GM19351 (cell line): ENCODE results near the gene MAP2K5.

Experiments
- ATAC-seq: cut with Tn5 transposase; IDR thresholded peaks from one replicate; pipeline ENCODE4 v1.9.1; 2021; ENCODE audit warnings: mild to moderate bottlenecking, moderate library complexity; ENCODE audit not compliant: unreplicated experiment

The MAP2K5 gene

DNA sequence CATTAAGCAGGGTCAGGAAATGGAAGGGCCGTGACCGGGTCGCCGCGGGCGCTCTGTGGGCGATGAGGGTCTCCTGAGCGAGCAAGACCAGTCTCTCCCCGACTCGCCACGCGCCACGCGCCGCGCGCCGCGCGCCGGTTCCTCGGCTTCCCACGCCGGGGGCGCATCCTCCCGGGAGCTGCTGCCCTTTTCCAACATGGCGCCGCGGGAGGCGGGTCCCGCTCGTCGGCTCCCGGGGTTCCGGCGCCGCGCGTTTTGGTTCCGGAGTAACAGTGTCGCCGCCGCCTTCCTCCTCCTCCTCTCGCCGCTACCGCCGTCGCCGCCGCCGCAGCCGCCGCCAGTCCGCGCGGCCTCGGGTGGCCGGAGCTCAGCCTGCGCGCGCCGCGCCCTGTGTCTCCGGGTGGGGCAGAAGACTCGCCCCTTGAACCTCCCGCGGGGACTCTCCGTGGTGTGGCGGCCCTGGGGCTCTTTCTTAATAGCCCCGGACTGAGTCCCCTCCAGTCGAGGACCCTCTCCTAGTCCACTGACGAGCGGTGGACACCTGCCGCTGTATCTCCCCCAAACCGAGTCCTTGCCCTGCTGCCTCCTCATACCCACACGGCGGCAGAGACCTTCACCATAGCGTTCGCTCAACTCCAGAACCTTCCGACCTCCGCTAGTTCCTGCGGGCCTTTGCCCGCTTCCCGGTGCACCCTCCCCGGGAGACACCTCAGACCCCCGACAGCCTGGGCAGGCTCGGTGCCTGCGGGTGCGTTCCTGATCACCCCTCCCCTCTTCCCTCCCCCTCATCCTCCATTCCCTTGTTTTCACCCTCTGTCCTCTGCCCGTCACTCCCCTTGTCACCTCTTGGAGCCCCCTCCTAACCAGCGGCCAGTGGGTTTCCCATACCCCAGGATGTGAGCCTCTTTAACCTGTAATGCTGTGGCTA, at the start of gene MAP2K5:
Gene MAP2K5 (plus strand): TSS at position 284 of the 928 bp plus-strand sequence. CDS start 633 bp downstream, at position 917.
- no peak for ATAC-seq

- ATAC-seq: no peak
These were observed 46.9 kb upstream of the MAP2K5 start for GRCh38 chr15:67495585-67495984.

DNA sequence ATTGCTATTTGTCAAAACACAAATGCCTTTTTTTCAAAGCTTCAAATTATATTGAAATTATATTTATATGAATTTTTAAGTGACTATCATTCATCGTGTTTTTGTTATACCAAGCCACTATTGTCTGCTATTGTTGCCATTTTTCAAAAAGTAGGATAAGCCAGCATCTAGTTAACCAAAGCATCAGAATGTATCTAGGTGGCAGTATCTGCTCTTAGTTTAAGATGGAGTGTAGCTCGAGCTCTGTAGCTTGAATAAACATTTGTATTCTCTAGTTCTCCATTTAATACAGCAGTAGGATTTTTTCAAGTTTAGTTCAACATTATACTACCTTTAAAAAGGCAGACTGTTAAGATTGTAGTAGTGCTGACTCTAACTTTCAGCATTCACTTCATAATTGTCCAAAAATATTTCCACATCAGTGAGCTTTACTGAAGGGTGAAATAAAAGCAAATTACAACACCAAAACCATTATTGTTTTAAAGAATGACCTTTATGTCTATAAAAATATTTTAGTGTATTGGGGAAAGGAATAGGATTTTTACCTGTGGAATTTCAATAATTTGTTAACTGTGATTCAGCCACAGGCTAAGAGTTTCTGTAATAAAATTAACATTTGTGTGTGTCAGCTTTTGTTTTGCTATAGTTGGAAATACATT, 41.2 kb upstream of the MAP2K5 start:
- ATAC-seq: no peak

GRCh38 chr15:67501836-67502461, 40.6 kb upstream of the MAP2K5 start:
- no peak for ATAC-seq

GRCh38 chr15:67504056-67504455, 38.4 kb upstream of the MAP2K5 start:
- ATAC-seq: no peak

DNA sequence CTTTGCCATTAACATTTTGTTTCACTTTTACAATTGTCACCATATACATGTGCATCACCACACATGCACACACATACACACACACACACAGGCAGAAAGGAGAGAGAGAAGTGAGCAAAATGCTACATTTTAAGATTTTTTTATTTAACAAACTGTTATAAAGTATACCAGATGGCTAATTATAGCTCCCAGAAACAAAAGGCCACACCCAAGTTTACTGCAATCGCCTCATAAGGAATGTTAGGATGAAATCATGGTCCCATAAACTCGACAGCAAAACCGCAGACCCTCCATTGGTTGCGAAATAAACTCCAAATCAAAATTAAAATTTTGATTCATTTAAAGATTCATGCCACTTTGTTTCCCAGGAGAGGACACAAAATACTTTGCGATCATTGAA, 37.7 kb upstream of the MAP2K5 start:
- no peak for ATAC-seq

DNA sequence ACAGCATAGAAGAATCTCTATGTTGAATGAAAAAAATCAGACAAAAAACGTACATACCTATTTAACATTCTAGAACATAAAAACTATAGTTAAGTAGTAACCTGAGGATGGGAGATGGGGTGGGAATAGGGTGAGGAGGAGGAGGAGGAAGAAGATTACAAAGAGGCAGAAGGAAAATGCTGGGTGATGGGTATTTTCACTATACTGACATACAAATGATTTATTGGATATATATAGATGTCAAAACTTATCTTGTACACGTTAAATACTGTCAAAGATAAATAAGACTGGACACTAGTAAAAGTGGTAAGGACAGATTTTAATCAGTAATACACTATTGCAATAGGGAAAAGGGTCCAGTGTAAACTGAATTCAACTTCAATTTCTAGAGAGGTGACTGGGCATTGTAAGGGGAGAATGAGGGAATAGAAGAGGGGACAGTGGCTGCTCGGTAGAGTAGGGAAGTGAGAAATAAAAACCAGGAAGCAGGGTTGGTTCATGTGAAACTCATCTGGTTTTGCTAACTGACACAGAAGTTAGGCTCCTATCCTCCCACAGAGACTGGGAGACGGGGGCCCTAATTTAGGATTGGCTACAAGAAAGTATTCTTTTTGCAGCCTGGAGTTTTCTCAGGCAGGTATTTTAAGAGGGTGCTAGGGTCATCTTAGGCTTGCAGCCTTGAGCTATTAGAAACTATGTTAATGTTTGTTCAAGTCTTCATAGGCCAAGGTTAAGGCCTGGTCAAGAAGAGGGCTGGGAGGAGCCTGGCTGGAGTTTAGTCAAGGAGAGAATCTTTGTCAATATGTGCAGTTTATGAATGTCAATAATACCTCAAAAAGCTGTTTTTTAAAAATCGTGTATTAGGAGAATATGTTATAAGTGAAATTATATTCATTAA, 36.6 kb upstream of the MAP2K5 start:
- ATAC-seq: no peak

- no peak for ATAC-seq
These were observed 35.4 kb upstream of the MAP2K5 start for GRCh38 chr15:67506775-67507747.

GRCh38 chr15:67508407-67508806, 34.1 kb upstream of the MAP2K5 start:
- ATAC-seq: no peak

DNA sequence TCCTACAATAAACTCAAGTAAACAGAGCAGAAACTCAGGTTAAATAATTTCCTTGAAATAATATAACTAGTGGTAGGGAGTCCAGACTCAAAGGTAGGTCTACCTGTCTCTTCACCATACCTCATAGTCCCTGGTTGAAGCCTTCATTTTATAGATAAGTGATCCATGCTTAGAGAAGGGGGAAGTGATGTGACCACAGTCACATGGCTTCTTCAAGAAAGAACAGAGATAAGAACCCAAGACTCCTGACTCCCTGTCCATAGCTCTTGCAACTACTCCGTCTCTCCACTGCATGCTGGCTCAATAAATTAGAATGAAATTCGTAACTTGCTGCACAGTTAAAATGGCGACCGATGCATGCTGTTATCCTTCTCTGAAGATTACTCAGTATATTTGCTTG, 32.6 kb upstream of the MAP2K5 start:
- ATAC-seq: no peak

GRCh38 chr15:67510597-67511190, 31.8 kb upstream of the MAP2K5 start:
- no peak for ATAC-seq

- no peak for ATAC-seq
These were observed 30.9 kb upstream of the MAP2K5 start for GRCh38 chr15:67511606-67512005.

DNA sequence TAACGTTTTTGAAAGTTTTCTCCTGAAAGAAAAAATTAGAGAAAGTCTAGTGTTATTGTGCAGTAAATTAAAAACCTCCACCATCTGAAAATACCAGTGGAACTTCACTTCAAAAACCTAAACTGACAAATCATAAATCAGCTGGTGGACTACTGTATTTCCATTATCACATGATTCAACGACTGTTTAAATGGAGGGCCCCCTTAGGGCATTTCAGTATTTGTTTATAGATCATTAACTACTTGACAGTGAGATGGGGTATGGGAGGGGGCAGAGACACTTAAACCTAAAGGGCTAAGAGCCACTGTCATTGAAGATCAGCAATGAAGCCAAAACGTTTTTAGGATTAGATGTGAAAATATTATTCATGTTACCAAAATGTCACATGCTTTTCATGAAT, 30.4 kb upstream of the MAP2K5 start:
- no peak for ATAC-seq

DNA sequence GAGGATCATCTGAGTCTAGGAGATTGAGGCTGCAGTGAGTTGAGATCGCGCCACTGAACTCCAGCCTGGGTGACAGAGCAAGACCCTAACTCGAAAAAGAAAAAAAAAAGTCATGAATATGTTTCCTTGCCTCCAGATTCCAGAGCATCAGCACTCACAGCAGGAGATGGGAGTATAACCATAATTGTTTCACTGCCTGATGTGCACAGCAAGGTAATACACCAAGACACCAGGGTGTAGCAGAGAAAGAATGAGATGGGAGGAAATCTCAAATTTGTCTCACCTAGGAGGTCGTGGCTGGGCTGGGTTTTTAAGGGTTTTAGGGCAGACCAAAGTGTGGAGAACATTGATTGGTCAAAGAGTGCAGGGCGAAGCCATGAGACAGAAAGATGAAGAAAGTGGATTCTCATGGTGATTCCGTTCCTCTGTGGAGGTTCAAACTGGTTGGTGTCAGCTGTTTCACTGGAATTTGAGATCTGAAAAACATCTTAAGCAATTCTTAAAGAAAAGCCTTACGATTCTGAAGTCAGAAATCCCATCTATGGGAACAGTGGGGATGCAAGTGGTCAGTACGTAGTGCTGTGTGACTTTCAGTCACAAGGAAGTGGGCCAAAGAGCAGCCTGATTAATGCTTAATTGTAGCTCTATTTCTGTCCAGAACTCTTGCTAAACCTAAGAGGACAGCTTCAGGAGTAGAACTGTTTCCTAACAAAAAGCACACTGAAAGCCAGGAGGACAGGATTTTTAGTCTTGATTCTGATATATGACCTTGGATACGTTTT, 29.4 kb upstream of the MAP2K5 start:
- no peak for ATAC-seq

DNA sequence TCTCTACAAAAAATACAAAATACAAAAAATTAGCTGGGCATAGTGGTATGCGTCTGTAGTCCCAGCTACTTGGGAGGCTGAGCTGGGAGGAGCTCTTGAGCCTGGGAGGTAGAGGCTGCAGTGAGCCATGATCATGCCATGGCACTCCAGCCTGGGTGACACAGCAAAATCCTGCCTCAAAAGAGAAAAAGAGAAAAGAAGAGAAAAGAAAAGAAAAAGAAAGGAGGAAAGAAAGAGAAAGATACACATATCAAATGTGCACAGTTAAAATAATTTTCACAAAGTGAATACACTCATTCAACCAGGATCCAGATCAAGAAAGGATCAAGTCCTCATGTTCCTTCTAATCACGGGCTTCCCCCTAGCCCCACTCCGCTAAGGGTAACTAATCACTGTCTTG, 27.4 kb upstream of the MAP2K5 start:
- no peak for ATAC-seq

- no peak for ATAC-seq
These were observed 26.9 kb upstream of the MAP2K5 start for GRCh38 chr15:67515557-67515956.

- ATAC-seq: peak; percentile 15
These were observed 22.0 kb upstream of the MAP2K5 start for GRCh38 chr15:67520321-67521028.
